ENCODE data around the gene BORCS5.
"Not testable (repeated sequence)": the region's sequence is repeated elsewhere in the genome, so short reads cannot be mapped to it uniquely, and the experiment has no call there.

The BORCS5 gene

DNA sequence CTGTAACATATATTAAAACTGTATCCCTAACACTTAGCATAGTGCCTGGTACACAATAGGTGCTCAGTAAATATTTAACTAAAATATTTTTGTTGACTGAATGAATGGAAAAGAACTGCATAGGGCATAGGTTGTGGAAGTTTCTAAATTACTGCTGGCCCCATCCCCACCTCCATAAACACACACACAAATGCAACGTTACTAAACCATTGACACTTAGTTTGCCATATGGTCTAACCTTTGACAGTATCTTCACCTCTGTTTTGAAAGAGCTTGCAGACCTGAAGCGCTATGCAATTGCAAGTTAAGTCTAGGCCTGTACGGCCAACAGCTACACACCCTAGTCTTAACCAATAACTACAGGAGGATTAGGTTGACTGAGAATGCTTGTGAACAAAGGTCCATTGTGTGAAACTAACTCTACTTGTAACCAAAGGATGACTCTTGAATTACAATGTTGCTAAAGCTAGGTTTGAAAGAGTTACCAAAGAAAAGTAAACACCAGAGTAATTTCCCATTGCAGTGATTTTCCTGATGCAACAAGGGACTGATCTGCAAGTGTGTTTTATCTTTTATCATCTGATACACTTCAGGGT lies 5.9 kb upstream of the BORCS5 start:
- ChIA-PET POLR2A (no interaction called here), CTCF (interaction anchor here (1.0 to 1.1 kb wide), 2 partner anchors 8 to 271 kb away, joined by 3 read pairs; no protein-coding TSS in a partner anchor)
- TF ChIP-seq, protein P1, sequence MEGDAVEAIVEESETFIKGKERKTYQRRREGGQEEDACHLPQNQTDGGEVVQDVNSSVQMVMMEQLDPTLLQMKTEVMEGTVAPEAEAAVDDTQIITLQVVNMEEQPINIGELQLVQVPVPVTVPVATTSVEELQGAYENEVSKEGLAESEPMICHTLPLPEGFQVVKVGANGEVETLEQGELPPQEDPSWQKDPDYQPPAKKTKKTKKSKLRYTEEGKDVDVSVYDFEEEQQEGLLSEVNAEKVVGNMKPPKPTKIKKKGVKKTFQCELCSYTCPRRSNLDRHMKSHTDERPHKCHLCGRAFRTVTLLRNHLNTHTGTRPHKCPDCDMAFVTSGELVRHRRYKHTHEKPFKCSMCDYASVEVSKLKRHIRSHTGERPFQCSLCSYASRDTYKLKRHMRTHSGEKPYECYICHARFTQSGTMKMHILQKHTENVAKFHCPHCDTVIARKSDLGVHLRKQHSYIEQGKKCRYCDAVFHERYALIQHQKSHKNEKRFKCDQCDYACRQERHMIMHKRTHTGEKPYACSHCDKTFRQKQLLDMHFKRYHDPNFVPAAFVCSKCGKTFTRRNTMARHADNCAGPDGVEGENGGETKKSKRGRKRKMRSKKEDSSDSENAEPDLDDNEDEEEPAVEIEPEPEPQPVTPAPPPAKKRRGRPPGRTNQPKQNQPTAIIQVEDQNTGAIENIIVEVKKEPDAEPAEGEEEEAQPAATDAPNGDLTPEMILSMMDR (IDR thresholded peaks at IDR 0.05; ENCODE audit: insufficient read depth, low read length, missing control alignments): no peak
- H3K4me3 ChIP-seq (ENCODE audit: low read depth, low read length): no peak overlapping the region
- no peak for DNase-seq (ENCODE audit: low read depth, low spot score)

DNA sequence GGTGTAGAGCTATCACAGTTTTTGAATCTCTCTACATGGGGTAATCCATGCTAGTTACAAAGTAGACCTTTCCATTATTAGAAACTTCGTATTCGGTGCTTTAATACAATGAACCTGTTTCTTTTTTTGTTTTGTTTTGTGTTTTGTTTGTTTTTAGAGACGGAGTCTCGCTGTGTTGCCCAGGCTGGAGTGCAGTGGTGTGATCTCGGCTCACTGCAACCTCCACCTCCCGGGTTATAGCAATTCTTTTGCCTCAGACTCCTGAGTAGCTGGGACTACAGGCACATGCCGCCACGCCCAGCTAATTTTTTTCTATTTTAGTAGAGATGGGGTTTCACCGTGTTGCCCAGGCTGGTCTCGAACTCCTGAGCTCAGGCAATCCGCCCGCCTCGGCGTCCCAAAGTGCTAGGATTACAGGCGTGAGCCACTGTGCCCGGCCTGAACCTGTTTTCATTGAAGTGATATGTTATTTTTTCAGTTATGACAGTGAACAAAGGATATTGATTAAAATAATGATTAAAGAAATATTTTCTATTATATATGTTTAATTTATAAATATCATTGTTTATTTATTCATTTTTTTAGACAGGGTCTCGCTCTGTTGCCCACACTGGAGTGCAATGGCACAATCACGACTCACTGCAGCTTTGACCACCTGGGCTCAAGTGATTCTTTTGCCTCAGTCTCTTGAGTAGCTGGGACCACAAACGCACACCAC lies 5.3 kb upstream of the BORCS5 start:
- DNase-seq (ENCODE audit: low read depth, low spot score); POLR2A ChIA-PET; H3K4me3 ChIP-seq (ENCODE audit: low read depth, low read length): not testable (repeated sequence)
- CTCF ChIA-PET: interaction anchor here (0.9 to 1.1 kb wide), 3 partner anchors 9 to 272 kb away, joined by 3 read pairs; no protein-coding TSS in a partner anchor

DNA sequence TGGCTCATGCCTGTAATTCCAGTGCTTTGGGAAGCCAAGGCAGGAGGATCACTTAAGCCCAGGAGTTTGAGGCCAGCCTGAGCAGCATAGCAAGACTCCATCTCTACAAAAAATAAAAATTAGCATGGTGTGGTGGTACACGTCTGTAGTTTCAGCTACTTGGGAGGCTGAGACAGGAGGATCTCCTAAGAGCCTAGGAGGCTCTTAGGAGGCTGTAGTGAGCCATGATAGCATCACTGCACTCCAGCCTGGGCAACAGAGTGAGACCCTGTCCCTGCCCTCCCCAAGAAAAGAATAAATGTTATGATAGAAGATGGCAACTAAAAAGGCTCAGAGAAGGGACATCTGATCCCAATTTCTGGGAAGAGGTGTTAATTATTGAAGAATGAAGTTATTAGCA lies 3.6 kb upstream of the BORCS5 start:
- ChIA-PET POLR2A (no interaction called here), CTCF (no interaction called here)
- H3K4me3 ChIP-seq (ENCODE audit: low read depth, low read length): no peak overlapping the region
- TF ChIP-seq, protein P1 (IDR thresholded peaks at IDR 0.05; ENCODE audit: insufficient read depth, low read length, missing control alignments): no peak
- DNase-seq (ENCODE audit: low read depth, low spot score): no peak

DNA sequence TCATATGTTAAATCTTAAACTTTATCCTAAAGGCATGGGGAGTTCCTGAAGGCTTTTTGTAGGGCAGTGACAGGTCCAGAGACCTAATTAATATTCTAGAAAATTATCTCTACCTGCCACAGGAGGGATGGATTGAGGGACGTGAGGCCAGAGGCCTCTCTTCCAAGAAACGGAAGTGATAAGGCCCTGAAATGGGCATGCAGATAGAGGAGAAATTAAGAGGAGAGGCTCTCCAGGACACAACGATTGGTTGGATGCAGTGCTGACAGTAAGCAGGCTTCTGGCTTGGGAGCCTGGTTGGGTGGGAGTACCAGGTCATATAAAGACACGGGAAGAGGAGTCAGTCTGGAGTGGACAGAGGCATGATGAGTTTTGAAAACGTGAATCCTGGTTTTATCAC lies 3.1 kb upstream of the BORCS5 start:
- POLR2A ChIA-PET: no interaction called here
- CTCF ChIA-PET: interaction anchor here (1.1 kb wide), 1 partner anchor 22 kb away, joined by 3 read pairs; no protein-coding TSS in a partner anchor
- no peak for DNase-seq (ENCODE audit: low read depth, low spot score)
- TF ChIP-seq, protein P1 (IDR thresholded peaks at IDR 0.05; ENCODE audit: insufficient read depth, low read length, missing control alignments): no peak
- H3K4me3 ChIP-seq (ENCODE audit: low read depth, low read length): no peak overlapping the region

DNA sequence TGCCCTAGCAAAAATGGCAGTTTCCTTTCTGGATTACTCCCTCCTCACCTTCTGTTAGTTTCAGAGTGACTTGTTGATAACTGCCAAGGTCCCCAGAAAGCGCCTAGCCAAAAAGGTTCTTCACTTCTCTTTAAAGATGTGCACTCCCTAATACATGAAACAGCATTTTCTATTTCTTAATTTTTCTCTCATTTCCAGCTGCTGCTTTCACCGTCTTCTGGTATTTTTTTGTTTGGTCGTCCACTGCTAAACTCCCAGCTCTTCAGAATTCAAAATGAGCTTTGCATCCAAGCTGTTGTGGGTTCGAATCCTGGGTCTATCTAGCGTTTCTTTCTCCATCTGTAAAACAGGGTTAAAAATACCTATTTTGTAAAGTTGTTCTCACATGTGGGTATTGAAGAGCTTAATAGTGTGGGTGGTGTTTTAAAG lies 397 bp upstream of the BORCS5 start:
- peak overlapping the region; percentile 89 for H3K4me3 ChIP-seq (ENCODE audit: low read depth, low read length)
- CTCF ChIA-PET: interaction anchor here (0.8 to 4.4 kb wide), 8 partner anchors 11 to 339 kb away, joined by 3 to 19 read pairs (median 4); partner anchors contain the start of gene GPR19
- TF ChIP-seq, protein P1 (IDR thresholded peaks at IDR 0.05; ENCODE audit: insufficient read depth, low read length, missing control alignments): no peak
- POLR2A ChIA-PET: interaction anchor here (0.5 to 0.7 kb wide), 2 partner anchors 42 to 360 kb away, joined by 3 read pairs; no protein-coding TSS in a partner anchor
- DNase-seq (ENCODE audit: low read depth, low spot score): no peak

DNA sequence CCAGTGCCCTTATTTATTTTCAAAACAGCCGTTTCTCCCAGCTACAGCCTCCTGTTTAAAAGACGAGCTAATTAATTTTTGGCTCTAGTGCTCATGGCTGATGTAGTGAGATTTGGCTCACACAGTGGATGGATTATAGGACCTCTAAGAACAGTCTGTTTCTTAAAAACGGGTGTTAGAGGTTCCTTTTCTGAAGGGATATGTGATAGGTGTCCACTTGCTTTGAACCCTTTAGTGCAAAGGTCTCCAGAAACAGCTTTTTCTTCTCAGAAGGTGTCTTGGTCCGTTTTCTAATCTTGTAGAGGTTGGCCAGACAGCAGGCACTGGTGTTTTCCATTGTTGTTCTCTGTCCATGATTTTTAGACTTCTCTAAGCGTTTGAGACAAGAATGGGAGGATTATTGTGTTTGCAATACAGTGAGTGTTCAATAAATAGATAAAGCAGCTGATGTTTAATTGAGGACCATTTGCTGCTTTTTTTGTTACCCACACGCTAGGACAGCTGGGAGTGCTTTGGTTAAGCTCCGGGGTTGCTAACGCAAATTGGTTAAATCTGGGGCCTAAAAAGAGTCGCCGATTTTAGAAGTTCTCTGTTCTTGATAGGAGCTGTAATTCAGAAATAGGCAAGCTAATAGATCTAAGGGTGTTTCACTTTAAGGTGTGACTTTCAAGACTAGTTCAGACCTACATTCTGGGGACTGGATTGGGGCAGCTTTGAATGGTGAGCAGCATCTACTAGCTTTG lies 1.0 kb downstream of the BORCS5 start:
- TF ChIP-seq, protein P1 (IDR thresholded peaks at IDR 0.05; ENCODE audit: insufficient read depth, low read length, missing control alignments): no peak
- peak overlapping the region; percentile 89 for H3K4me3 ChIP-seq (ENCODE audit: low read depth, low read length)
- ChIA-PET CTCF (interaction anchor here (0.7 to 4.4 kb wide), 14 partner anchors 10 to 379 kb away, joined by 3 to 19 read pairs (median 4); partner anchors contain the start of gene GPR19), POLR2A (interaction anchor here (0.7 kb wide), 1 partner anchor 287 kb away, joined by 4 read pairs; the partner anchor contains the start of gene BCL2L14)
- no peak for DNase-seq (ENCODE audit: low read depth, low spot score)
